Small intestine (tissue), 7 donors: Measurements from ENCODE around the gene FLRT2. TPM values are rescaled to one million over a fixed set of nuclear protein-coding genes. Genes with fewer than 3 reads are reported as not detected.

ENCODE experiments used
- DNase-seq, 2 donors: peaks; one replicate each; pipeline versions ENCODE4 v3.0.0 to v3.0.0-alpha.2; 2013
- FAIRE-seq: peaks from 2 replicates; lab custom pipeline; 2012; peaks lifted over from hg19 to GRCh38; lab: Jason Lieb, UNC
- H3K27ac ChIP-seq, 3 donors: one replicate each; pipeline ENCODE4 v1.5.1; 2013; ENCODE audit warnings: low read length in 2 of 3, mild to moderate bottlenecking in 2 of 3, control low read depth in 1 of 3, inconsistent platforms in 1 of 3, low read depth in 1 of 3, moderate library complexity in 1 of 3
- H3K27me3 ChIP-seq, 3 donors: one replicate each; pipeline ENCODE4 v1.6.1; 2013; ENCODE audit warnings: low read length in 3 of 3, inconsistent platforms in 1 of 3; ENCODE audit not compliant: control insufficient read depth in 3 of 3, insufficient read depth in 3 of 3
- H3K36me3 ChIP-seq, 3 donors: one replicate each; pipeline ENCODE4 v1.6.1; 2013; ENCODE audit warnings: low read length in 3 of 3, inconsistent platforms in 1 of 3, low read depth in 1 of 3, mild to moderate bottlenecking in 1 of 3, moderate library complexity in 1 of 3; ENCODE audit not compliant: control insufficient read depth in 3 of 3, insufficient read depth in 2 of 3
- H3K4me1 ChIP-seq, 3 donors: one replicate each; pipeline ENCODE4 v1.6.1; 2013; ENCODE audit warnings: low read length in 2 of 3, inconsistent platforms in 1 of 3, low read depth in 1 of 3, mild to moderate bottlenecking in 1 of 3, moderate library complexity in 1 of 3; ENCODE audit not compliant: control insufficient read depth in 3 of 3, insufficient read depth in 2 of 3
- H3K4me3 ChIP-seq, 3 donors: one replicate each; pipeline ENCODE4 v1.5.1; 2013; ENCODE audit warnings: low read length in 3 of 3, control low read depth in 1 of 3, inconsistent platforms in 1 of 3, low read depth in 1 of 3, mild to moderate bottlenecking in 1 of 3, moderate library complexity in 1 of 3
- H3K9me3 ChIP-seq, 2 donors: one replicate each; pipeline ENCODE4 v1.6.1; 2013; ENCODE audit warnings: low read depth in 1 of 2, low read length in 1 of 2; ENCODE audit not compliant: control insufficient read depth in 2 of 2, insufficient read depth in 1 of 2
- WGBS, 3 donors: extraction: QIAGEN DNeasy Blood & Tissue Kit; methylation state at CpG; one replicate each; pipeline ENCODE4 v1.1.7; 2013; 5-methylcytosine and 5-hydroxymethylcytosine counted together
- polyA plus RNA-seq, 4 donors: library from polyadenylated mRNA; stranded (reverse) in 3 of 4; unstranded in 1 of 4; fragments of 200-250 nt in 3 of 4; fragments of 120-200 nt in 1 of 4; gene quantifications; one replicate each; pipeline versions ENCODE4 v1.2.1 to v1.2.3, GENCODE V29; 2013
- donor health status: healthy with polysubstance abuse.
- donor health status: control.
- donor health status: control.
- donor health status: Bipolar disorder and iron deficiency.
- donor health status: healthy.

FLRT2 gene
- polyA plus RNA-seq, 4 donors, result under 0.01 to 15.2 (median 2.7) TPM; not detected in 1

GRCh38 chr14:85508863-85509262, 21.1 kb upstream of the FLRT2 start:
- 91 to 93% (median 93%) methylated on average over 5 to 6 of the region's 6 CpGs for WGBS, 3 donors
- no peak for FAIRE-seq
- no peaks in the 10 kb centered on the region for H3K27me3 ChIP-seq

GRCh38 chr14:85512451-85512850, 17.5 kb upstream of the FLRT2 start:
- peaks cover 0 to 2% of the 10 kb centered on the region in 2 donors for H3K9me3 ChIP-seq
- peaks cover 0 to 10% (median 0%) of the 10 kb centered on the region in 3 donors for H3K4me1 ChIP-seq
- H3K27ac ChIP-seq, result no peak overlapping the region
- no peaks in the 10 kb centered on the region for H3K36me3 ChIP-seq
- H3K27me3 ChIP-seq, result no peaks in the 10 kb centered on the region
- DNase-seq, result no peak
- no peak overlapping the region for H3K4me3 ChIP-seq
- no peak for FAIRE-seq
- WGBS, 3 donors, result 65 to 79% (median 75%) methylated on average over 2 of the region's 2 CpGs

More at GRCh38 chr14:85508863-85509262, 21.1 kb upstream of the FLRT2 start:
- Histone ChIP-seq H3K36me3 (no peaks in the 10 kb centered on the region), H3K9me3 (no peaks in the 10 kb centered on the region), H3K4me1 (peaks cover 0 to 5% (median 0%) of the 10 kb centered on the region in 3 donors), H3K4me3 (no peak overlapping the region), H3K27ac (no peak overlapping the region)
- DNase-seq, result no peak

- FAIRE-seq, result no peak
- DNase-seq, result no peak
- H3K9me3 ChIP-seq, result peaks cover 0 to 2% of the 10 kb centered on the region in 2 donors
- WGBS, 3 donors, result 76 to 85% (median 77%) methylated on average over 2 of the region's 2 CpGs
- H3K27ac ChIP-seq, result no peak overlapping the region
- no peaks in the 10 kb centered on the region for H3K36me3 ChIP-seq
- no peaks in the 10 kb centered on the region for H3K27me3 ChIP-seq
- H3K4me3 ChIP-seq, result no peak overlapping the region
- peaks cover 0 to 15% (median 0%) of the 10 kb centered on the region in 3 donors for H3K4me1 ChIP-seq
Observed at GRCh38 chr14:85514487-85514886, 15.5 kb upstream of the FLRT2 start.

GRCh38 chr14:85516239-85517113, 13.5 kb upstream of the FLRT2 start:
- 67 to 83% (median 76%) methylated on average over 5 of the region's 5 CpGs for WGBS, 3 donors
- Histone ChIP-seq H3K36me3 (no peaks in the 10 kb centered on the region), H3K4me1 (peaks cover 0 to 22% (median 0%) of the 10 kb centered on the region in 3 donors), H3K27me3 (no peaks in the 10 kb centered on the region), H3K9me3 (peaks cover 0 to 2% of the 10 kb centered on the region in 2 donors), H3K27ac (no peak overlapping the region), H3K4me3 (no peak overlapping the region)
- DNase-seq (no peak), FAIRE-seq (no peak)

- WGBS, 3 donors, result 78 to 91% (median 83%) methylated on average over 2 of the region's 2 CpGs
- no peak overlapping the region for H3K4me3 ChIP-seq
- DNase-seq, result no peak
- peaks cover 0 to 22% (median 0%) of the 10 kb centered on the region in 3 donors for H3K4me1 ChIP-seq
- no peak overlapping the region for H3K27ac ChIP-seq
- no peaks in the 10 kb centered on the region for H3K27me3 ChIP-seq
- no peak for FAIRE-seq
- H3K36me3 ChIP-seq, result no peaks in the 10 kb centered on the region
- peaks cover 0 to 2% of the 10 kb centered on the region in 2 donors for H3K9me3 ChIP-seq
Observed at GRCh38 chr14:85517114-85517688, 12.7 kb upstream of the FLRT2 start.

- Histone ChIP-seq H3K27ac (peak overlapping the region in 1 of 3 donors; percentile 72), H3K9me3 (peaks cover 0 to 2% of the 10 kb centered on the region in 2 donors), H3K4me3 (no peak overlapping the region), H3K27me3 (no peaks in the 10 kb centered on the region), H3K36me3 (no peaks in the 10 kb centered on the region), H3K4me1 (peaks cover 0 to 12% (median 0%) of the 10 kb centered on the region in 3 donors)
- DNase-seq (peak in 1 of 2 donors; percentile 78), FAIRE-seq (no peak)
- WGBS, 3 donors, result 35 to 64% (median 44%) methylated on average over 1 of the region's 1 CpG
Observed at GRCh38 chr14:85519661-85520305, 10.2 kb upstream of the FLRT2 start.

GRCh38 chr14:85520581-85520980, 9.4 kb upstream of the FLRT2 start:
- 82 to 84% (median 83%) methylated on average over 4 of the region's 4 CpGs for WGBS, 3 donors
- no peak for FAIRE-seq
- no peaks in the 10 kb centered on the region for H3K27me3 ChIP-seq
- H3K9me3 ChIP-seq, result peaks cover 0 to 2% of the 10 kb centered on the region in 2 donors
- no peaks in the 10 kb centered on the region for H3K36me3 ChIP-seq
- peaks cover 0 to 12% (median 0%) of the 10 kb centered on the region in 3 donors for H3K4me1 ChIP-seq
- H3K27ac ChIP-seq, result peak overlapping the region in 1 of 3 donors; percentile 20
- no peak overlapping the region for H3K4me3 ChIP-seq
- no peak for DNase-seq

GRCh38 chr14:85523624-85524023, 6.3 kb upstream of the FLRT2 start:
- H3K9me3 ChIP-seq, result no peaks in the 10 kb centered on the region
- FAIRE-seq (no peak), DNase-seq (no peak)
- WGBS, 3 donors, result 81 to 83% (median 83%) methylated on average over 2 of the region's 2 CpGs
- H3K4me1 ChIP-seq, result peaks cover 0 to 13% (median 0%) of the 10 kb centered on the region in 3 donors
- no peaks in the 10 kb centered on the region for H3K36me3 ChIP-seq
- no peak overlapping the region for H3K27ac ChIP-seq
- H3K4me3 ChIP-seq, result no peak overlapping the region
- H3K27me3 ChIP-seq, result no peaks in the 10 kb centered on the region
